Suprapubic skin (tissue), 4 donors: ENCODE measurements around the gene OPA3. TPM values are rescaled to one million over a fixed set of nuclear protein-coding genes. Genes with fewer than 3 reads are reported as not detected.
A peak's percentile ranks its signal among the peaks of the same experiment; 100 is the strongest.

Experiments used
- DNase-seq, 2 donors: peaks; one replicate each; pipeline ENCODE4 v3.0.0-alpha.2; 2019; ENCODE audit warnings: low spot score in 2 of 2
- H3K27ac ChIP-seq: fragments of 200-600 bp; sonication (generic); one replicate; pipeline ENCODE4 v1.5.1; 2019
- H3K27me3 ChIP-seq: fragments of 200-600 bp; sonication (generic); one replicate; pipeline ENCODE4 v1.5.1; 2019
- H3K36me3 ChIP-seq: fragments of 200-600 bp; sonication (generic); one replicate; pipeline ENCODE4 v1.5.1; 2019
- H3K4me1 ChIP-seq: fragments of 200-600 bp; sonication (generic); one replicate; pipeline ENCODE4 v1.5.1; 2019
- H3K4me3 ChIP-seq: fragments of 200-600 bp; sonication (generic); one replicate; pipeline ENCODE4 v1.5.1; 2019; ENCODE audit warnings: mild to moderate bottlenecking
- H3K9me3 ChIP-seq: fragments of 200-600 bp; sonication (generic); one replicate; pipeline ENCODE4 v1.5.1; 2019
- EP300 ChIP-seq: sonication (generic); formaldehyde crosslinking; IDR thresholded peaks from one replicate; pipeline ENCODE4 v1.6.1; 2017; ENCODE audit warnings: antibody characterized with exemption
- POLR2A ChIP-seq, 2 donors: fragments of 450-650 bp; IDR thresholded peaks; one replicate each; pipeline ENCODE4 v1.6.1; 2017; ENCODE audit warnings: antibody characterized with exemption in 2 of 2, mild to moderate bottlenecking in 2 of 2, moderate library complexity in 2 of 2
- POLR2AphosphoS5 ChIP-seq, 3 donors: sonication (generic); formaldehyde crosslinking; IDR thresholded peaks; one replicate each; pipeline ENCODE4 v1.6.1; 2017; ENCODE audit warnings: antibody characterized with exemption in 3 of 3
- WGBS: methylation state at CpG from one replicate; pipeline ENCODE4 v1.1.5; 2018; 5-methylcytosine and 5-hydroxymethylcytosine counted together
- total RNA-seq, 4 donors: library from RNA; depleted of rRNA; stranded (reverse); fragments of >200 nt; gene quantifications; one replicate each; pipeline ENCODE4 v1.1.0, GENCODE V29; 2016
- TF ChIP-seq, protein P1 (sequence below), 2 donors: fragments of 200-600 bp in 1 of 2; fragments of 450-650 bp in 1 of 2; sonication (generic) in 1 of 2; IDR thresholded peaks; one replicate each; pipeline ENCODE4 v1.5.1; 2016 to 2019; ENCODE audit warnings: antibody characterized with exemption in 2 of 2, mild to moderate bottlenecking in 1 of 2, moderate library complexity in 1 of 2

Gene OPA3
- total RNA-seq, 4 donors from 2014 or later = 13.8 to 25.6 (median 22.5) TPM

DNA sequence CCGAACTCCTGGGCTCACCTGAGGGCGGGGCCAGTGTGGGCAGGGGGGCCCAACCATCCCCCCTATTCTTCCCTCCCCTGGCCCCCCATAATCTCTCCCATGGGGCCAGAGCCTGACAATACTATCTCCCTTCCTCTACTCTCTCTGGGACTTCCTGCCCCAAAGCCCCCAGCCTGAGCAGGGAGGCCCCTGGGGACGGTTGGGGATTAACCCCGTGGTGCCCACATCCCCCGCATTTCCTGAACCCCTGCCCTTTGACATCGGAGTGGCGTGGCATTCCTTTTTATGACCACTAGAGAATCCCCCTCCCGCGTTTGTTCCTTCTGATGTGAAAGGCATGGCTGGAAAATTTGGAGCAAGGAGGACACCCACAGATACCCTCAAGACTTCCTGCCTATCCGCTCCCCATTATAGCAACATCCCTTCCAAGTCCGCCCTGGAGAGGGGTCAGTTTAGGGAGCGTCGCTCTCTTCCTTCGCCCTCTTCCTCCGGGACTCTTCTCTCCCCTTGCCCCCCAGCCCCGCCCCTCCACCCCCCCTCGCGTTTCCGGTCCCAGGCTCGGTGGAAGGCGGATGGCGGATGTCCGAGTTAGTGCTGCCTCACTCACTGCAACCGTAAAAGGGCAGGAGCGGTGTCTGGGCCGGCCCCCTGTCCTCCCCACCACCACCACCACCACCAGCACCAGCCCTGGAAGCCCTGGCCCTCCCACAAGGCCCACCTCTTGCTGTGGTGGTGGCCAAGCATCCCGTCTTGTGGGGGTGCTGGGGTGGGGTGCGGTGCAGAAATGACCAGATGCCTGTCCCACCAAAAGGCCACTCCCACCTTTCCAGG is 75.5 kb downstream of the OPA3 start:
- no peaks in the 10 kb centered on the region for H3K27me3 ChIP-seq
- no peaks in the 10 kb centered on the region for H3K36me3 ChIP-seq
- peaks cover 53% of the 10 kb centered on the region for H3K4me1 ChIP-seq
- H3K27ac ChIP-seq = peak overlapping the region; percentile 91
- TF ChIP-seq EP300 (no peak), POLR2AphosphoS5 (IDR thresholded peaks at IDR 0.05) (no peak), POLR2A (IDR thresholded peaks at IDR 0.05) (no peak)
- no peak for DNase-seq
- WGBS = 2% methylated on average over 21 of the region's 28 CpGs
- H3K4me3 ChIP-seq = peak overlapping the region; percentile 93
- H3K9me3 ChIP-seq = no peaks in the 10 kb centered on the region

DNA sequence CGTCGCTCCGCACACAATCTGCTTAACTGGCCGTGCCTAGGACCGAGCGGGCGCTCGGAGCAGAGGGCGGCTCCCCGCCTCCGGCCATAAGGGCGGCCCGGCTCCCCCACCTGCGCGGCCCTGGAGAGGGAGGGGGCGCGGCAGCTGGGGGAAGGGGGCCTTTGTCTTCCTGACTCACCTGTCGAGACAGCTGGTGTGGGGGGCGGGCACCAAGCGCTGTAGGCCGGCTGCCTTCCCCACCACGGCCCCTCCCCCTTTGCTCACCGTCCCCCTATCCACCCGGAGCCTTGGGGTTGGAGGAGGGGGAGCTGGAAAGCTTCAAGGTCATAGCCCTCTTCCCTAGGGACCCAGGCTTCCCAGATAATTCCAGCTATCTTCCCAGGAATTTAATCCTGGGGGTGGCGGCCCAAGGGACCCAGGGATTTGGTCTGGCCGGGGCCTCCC is 76.2 kb downstream of the OPA3 start:
- Histone ChIP-seq H3K36me3 (no peaks in the 10 kb centered on the region), H3K27ac (peak overlapping the region; percentile 91), H3K27me3 (no peaks in the 10 kb centered on the region), H3K9me3 (no peaks in the 10 kb centered on the region), H3K4me1 (peaks cover 47% of the 10 kb centered on the region), H3K4me3 (peak overlapping the region; percentile 93)
- 8% methylated on average over 5 of the region's 26 CpGs for WGBS
- no peak for DNase-seq
- TF ChIP-seq POLR2AphosphoS5 (IDR thresholded peaks at IDR 0.05) (no peak), EP300 (no peak), POLR2A (IDR thresholded peaks at IDR 0.05) (no peak)
- TF ChIP-seq, protein P1, sequence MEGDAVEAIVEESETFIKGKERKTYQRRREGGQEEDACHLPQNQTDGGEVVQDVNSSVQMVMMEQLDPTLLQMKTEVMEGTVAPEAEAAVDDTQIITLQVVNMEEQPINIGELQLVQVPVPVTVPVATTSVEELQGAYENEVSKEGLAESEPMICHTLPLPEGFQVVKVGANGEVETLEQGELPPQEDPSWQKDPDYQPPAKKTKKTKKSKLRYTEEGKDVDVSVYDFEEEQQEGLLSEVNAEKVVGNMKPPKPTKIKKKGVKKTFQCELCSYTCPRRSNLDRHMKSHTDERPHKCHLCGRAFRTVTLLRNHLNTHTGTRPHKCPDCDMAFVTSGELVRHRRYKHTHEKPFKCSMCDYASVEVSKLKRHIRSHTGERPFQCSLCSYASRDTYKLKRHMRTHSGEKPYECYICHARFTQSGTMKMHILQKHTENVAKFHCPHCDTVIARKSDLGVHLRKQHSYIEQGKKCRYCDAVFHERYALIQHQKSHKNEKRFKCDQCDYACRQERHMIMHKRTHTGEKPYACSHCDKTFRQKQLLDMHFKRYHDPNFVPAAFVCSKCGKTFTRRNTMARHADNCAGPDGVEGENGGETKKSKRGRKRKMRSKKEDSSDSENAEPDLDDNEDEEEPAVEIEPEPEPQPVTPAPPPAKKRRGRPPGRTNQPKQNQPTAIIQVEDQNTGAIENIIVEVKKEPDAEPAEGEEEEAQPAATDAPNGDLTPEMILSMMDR (IDR thresholded peaks at IDR 0.05) = no peak

DNA sequence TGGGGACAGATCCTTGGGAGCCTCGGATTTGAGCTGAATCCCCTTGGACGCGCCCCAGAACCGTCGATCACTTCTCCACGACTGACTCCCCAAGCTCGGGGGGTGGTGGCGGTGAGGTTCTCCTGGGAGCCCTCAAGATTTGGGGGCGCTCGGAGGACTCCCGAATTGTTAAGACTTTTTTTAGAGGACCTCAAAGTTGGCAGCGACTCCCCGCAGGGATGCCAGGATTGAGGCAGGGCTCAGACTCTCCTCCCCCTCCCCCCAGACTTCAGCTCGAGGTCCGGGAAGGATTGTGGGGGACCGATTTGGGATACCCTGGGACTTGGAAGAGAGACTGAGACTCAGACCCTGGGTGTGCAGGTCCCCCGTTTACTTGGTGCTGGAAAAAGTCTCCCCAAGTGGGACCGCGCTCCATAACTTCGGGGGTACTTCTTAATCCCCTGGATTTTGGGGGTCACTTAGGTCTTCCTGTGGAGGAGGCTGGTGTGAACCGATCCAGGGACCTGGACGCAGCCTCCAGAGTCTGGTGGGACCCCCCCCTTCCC is 76.7 kb downstream of the OPA3 start:
- peaks cover 42% of the 10 kb centered on the region for H3K4me1 ChIP-seq
- no peak for TF ChIP-seq POLR2AphosphoS5 (IDR thresholded peaks at IDR 0.05)
- no peak for TF ChIP-seq EP300
- TF ChIP-seq POLR2A (IDR thresholded peaks at IDR 0.05) = no peak

GRCh38 chr19:45506989-45507871 is 77.4 kb downstream of the OPA3 start, which contains the start of gene VASP:
Gene VASP (plus strand): TSS chr19:45507479. CDS start chr19:45507772, 293 bp downstream.
- Histone ChIP-seq H3K4me1 (peaks cover 38% of the 10 kb centered on the region), H3K9me3 (no peaks in the 10 kb centered on the region), H3K27ac (peak within 1 kb of the TSS; percentile 91), H3K4me3 (peak within 1 kb of the TSS; percentile 93), H3K27me3 (no peaks in the 10 kb centered on the region), H3K36me3 (no peaks in the 10 kb centered on the region)
- under 1% methylated on average over 43 of the region's 65 CpGs for WGBS
- DNase-seq = peak; percentile 91 to 93
- peak; percentile 66 to 79 for TF ChIP-seq POLR2A (IDR thresholded peaks at IDR 0.05)
- TF ChIP-seq, protein P1 (IDR thresholded peaks at IDR 0.05) = no peak
- peak in 2 of 3 donors; percentile 52 to 79 for TF ChIP-seq POLR2AphosphoS5 (IDR thresholded peaks at IDR 0.05)

More for the DNA sequence above, 76.7 kb downstream of the OPA3 start:
- no peak for DNase-seq
- Histone ChIP-seq H3K4me3 (peak overlapping the region; percentile 93), H3K9me3 (no peaks in the 10 kb centered on the region), H3K27me3 (no peaks in the 10 kb centered on the region), H3K36me3 (no peaks in the 10 kb centered on the region), H3K27ac (peak overlapping the region; percentile 91)
- no CpG with 5 or more reads among the region's 22 CpGs for WGBS

GRCh38 chr19:45506246-45506988 is 78.2 kb downstream of the OPA3 start:
- TF ChIP-seq, protein P1 (IDR thresholded peaks at IDR 0.05) = peak in 1 of 2 donors; percentile 30
- TF ChIP-seq POLR2A (IDR thresholded peaks at IDR 0.05) = peak in 1 of 2 donors; percentile 56
- TF ChIP-seq EP300 = no peak
- TF ChIP-seq POLR2AphosphoS5 (IDR thresholded peaks at IDR 0.05) = no peak
- H3K4me3 ChIP-seq = peak overlapping the region; percentile 93
- H3K27ac ChIP-seq = peak overlapping the region; percentile 91
- H3K27me3 ChIP-seq = no peaks in the 10 kb centered on the region
- 1% methylated on average over 26 of the region's 47 CpGs for WGBS
- H3K36me3 ChIP-seq = no peaks in the 10 kb centered on the region
- peak; percentile 96 to 97 for DNase-seq
- peaks cover 38% of the 10 kb centered on the region for H3K4me1 ChIP-seq
- H3K9me3 ChIP-seq = no peaks in the 10 kb centered on the region
